Measurements from ENCODE around the gene ZNF740.
A peak's percentile ranks its signal among the peaks of the same experiment; 100 is the strongest.
"Not testable (repeated sequence)": the region's sequence is repeated elsewhere in the genome, so short reads cannot be mapped to it uniquely, and the experiment has no call there.

The ZNF740 gene, protein sequence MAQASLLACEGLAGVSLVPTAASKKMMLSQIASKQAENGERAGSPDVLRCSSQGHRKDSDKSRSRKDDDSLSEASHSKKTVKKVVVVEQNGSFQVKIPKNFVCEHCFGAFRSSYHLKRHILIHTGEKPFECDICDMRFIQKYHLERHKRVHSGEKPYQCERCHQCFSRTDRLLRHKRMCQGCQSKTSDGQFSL

DNA sequence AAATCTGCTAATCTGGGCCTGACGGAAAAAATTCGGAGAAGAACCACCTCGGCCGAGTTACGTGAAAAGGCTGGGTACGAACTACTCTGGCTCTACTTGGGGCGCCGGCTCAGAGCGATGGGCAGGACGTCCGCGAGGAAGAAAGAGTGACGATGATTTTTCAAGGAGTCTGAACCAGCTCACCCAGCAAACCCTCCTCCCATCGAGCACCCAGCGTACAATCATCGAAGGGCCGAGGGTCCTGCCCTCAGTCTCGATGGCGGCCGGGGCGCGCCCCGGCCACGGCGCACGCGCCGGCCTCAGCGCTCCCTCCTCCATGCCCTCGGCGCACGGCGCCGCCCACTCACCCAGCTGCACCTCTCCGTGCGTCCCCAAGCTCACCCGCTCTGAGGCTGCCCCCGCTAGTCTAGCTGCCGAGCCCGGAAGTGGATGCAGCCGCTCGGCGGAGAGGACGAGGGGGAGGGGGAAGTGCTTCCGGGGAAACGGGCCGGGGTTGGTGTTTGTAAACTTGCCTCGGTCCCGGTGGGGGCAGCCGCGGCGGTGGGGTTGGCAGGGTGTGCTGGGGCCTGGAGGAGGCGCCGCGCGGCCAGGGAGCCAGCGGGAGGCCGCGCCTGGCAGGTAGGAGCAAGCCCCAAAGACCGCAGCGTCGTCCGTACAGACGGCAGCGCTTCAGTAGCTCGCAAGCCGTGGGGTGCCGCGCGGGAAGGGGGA, at the start of gene ZNF740, which contains the start of gene CSAD:
Gene ZNF740 (plus strand): TSS at position 503 of the 711 bp plus-strand sequence. CDS start 1,262 bp downstream, outside the sequence.
Gene CSAD (minus strand): TSS at position 706 of the 711 bp plus-strand sequence. CDS start 7,455 bp downstream, outside the sequence.
- peak; percentile 99 for DNase-seq

DNA sequence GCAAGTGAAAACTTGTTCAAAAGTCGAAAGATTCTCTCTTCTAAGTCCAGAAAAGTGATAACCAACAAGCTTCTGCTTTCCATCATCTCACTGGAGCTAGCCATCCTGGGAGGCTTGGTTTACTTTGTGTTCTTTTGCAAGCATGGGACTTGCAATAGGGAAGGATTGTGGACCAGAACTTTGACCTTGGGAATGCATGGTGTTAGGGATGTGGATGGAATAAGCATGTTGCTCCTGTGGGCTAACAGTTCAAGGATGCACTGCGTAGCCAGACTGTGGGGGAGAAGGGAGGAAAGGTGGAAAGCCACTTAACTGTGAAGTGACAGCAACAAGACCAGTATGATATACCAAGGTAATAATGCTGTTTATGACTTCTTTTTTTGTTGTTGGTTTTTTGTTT, 48.7 kb upstream of the ZNF740 start:
- no peak for DNase-seq

DNA sequence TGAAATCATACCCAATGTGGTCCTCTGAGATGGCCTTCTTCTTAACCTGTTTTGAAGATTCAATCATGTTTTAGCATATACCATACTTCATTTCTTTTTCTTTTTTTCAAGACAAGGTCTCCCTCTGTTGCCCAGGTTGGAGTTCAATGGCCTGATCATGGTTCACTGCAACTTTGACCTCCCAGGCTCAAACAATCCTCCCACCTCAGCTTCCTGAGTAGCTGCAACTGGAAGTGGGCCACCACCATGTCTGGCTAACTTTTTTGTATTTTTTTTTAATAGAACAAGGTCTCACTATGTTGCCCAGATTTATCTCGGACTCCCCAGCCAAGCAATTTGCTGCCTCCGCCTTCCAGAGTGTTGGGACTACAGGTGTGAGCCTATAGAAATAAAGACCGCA, 46.8 kb upstream of the ZNF740 start:
- no peak for DNase-seq

DNA sequence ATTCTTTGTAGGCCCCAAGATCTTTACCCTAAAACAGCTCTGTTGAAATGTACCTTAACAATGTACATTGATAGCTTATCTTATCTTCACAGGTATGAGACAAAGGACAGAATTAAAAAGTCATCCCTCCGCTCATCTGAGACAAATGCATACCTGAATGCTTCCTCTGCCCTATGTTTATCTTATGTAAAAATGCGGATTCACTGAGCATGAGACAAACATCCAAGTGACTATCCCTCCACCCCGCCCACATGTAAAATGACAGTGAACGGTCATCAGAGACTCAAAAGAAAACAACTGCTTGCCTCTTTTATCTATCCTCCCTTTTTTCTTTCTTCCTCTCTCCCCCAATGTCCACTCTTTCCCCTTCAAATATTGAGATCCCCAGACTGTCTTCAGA, 37.2 kb upstream of the ZNF740 start:
- no peak for DNase-seq

DNA sequence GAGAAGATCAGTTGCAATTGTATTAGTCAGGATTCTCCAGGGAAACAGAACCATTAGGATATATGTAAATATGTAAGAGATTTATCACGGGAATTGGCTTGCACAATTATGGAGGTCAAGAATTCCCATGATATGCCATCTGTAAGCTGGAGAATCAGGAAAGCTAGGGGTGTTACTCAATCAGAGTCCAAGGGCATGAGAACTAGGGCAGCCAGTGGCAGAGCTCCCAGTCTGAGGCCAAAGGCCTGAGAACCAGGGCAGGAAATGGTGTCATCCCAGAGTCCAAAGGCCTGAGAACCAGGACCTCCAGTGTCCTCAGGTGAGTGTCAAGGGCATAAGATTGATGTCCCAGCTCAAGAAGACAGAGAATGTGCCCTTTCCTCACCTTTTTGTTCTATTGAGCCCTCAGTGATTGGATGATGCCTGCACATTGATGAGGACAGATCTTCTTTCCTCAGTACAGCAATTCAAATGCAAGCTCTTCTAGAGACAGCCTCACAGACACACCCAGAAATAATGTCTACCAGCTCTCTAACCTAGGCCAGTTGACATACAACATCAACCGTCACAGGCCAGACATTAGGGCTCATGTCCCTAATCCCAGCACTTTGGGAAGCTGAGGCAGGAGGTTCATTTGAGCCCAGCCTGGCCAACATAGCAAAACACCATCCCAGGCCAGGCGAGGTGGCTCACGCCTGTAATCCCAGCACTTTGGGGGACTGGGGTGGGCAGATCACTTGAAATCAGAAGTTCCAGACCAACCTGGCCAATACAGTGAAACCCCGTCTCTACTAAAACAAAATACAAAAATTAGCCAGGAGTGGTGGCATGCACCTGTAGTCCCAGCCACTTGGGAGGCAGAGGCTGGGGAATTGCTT, 34.9 kb upstream of the ZNF740 start:
- no peak for DNase-seq

DNA sequence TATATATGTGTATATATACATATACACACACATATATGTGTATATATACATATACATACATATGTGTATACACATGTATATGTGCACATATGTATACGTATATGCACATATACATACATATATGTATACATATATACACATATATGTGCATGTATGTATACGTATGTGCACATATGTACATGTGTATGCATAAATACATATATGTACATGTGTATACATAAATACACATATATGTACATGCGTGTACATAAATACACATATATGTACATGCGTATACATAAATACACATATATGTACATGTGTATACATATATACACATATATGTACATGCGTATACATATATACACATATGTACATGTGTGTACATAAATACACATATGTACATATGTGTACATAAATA, 33.3 kb upstream of the ZNF740 start:
- DNase-seq, result no peak

DNA sequence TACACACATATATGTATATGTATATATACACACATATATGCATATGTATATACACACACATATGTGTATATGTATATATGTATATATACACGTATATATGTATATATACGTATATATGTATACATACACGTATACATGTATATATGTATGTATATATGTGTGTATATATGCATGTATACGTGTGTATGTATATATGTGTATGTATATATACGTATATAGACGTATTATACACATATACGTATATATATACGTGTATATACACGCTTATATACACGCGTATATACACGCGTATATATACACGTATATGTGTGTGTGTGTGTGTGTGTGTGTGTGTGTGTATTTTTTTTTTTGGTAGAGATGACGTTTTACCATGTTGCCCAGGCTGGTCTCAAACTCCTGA, 32.9 kb upstream of the ZNF740 start:
- no peak for DNase-seq

DNA sequence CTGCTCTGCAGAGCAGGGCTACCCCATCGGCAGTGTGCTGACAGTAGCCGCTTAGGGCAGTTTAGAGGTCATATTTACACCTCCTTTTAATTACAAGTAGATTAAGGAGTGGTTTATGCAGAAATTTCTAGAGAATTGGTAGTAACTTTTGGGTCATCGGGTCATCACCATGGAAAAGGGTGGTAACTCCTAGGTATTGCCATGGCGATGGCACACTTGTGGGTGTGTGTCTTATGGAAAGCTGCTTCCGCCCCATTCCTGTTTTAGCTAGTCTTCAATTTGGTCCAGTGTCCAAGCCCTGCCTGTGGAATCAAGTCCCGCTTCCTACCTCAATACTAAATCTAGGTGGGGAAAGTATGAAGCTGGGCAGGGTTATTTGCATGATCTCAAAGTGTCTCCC, 29.5 kb upstream of the ZNF740 start:
- no peak for DNase-seq

DNA sequence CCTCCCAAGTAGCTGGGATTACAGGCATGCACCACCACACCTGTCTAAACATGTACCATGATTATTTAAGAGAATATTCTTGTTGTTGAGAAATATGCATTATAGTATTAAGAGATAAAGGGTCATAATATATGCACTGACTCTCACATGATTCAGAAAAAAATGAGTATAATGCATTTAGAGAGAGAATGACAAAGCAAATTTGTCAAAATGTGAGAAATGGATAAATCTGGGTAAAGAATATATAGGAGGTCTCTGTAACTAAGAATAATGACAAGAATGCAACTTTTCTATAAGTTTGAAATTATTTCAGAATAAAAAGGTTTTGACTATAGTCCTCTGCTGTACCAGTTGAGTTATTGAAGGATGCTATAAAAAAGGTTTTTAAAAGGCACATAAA, 28.1 kb upstream of the ZNF740 start:
- DNase-seq, result no peak

DNA sequence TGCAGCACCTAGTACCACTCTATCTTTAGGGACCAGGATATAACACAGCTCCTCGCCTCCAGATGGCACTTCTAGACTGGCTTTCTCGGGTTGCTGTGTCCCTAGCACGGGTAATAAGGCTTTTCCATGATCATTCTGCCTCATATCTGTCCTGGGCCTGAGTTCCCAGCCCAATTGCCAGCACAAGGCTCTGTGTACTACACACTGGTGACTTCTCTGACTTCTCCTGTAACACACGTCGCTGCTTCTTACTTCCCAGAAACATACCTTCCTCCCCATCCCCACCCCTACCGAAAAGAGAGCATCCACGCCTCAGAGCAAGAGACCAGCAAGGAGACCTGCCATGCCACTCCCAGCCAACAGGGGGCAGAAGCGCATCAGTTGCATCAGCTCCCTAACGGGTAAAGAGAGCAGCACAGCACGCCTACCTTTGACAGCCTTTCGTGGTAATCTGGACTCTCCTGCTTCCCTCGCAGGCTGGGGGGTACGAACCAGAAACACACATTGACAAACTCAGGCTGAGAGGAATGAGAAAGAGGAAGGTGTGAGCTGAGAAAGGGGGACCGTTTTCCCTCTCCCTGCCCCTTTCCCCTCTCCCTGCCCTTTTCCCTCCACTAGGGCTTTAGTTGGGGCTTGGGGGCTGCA, 21.2 kb upstream of the ZNF740 start:
- peak; percentile 90 for DNase-seq

DNA sequence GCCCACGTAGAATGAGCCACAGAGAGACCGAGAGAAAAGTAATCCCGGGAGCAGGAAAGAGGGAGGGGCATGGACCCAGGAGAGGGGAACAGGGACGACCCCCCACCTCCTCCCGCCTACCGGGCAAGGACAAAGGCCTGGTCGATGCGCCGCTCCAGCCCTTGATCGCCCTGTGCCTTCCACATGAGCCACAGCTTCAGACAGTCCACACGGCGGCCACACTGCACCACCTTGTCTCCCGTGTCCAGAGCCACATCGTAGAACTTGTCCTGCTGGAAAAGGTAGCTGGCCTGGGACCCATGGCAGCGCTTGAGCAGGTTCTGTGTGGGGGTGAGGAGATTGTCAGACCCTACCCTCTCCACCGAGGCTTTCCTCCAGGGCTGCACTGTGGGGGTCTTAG, 20.5 kb upstream of the ZNF740 start:
- no peak for DNase-seq

DNA sequence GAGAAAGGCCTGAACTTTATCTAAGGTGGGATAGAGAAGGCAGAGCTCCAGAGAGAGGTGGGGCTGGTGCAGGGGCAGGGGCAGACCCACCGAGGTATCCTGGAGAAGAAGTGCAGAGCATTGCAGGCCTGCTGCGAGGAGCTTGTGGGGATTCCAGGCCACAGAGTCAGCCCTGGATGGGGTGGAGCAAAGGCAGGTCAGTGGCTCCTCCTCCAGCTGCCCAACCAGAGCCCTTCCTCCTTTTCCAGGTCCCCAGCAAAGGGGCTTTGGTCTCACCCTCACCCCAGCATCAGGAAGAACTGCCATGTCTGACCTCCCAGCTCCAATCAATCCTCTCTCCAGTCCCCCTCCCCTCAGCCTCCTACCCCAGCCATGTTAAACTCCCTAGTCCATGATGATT, 19.8 kb upstream of the ZNF740 start:
- no peak for DNase-seq

DNA sequence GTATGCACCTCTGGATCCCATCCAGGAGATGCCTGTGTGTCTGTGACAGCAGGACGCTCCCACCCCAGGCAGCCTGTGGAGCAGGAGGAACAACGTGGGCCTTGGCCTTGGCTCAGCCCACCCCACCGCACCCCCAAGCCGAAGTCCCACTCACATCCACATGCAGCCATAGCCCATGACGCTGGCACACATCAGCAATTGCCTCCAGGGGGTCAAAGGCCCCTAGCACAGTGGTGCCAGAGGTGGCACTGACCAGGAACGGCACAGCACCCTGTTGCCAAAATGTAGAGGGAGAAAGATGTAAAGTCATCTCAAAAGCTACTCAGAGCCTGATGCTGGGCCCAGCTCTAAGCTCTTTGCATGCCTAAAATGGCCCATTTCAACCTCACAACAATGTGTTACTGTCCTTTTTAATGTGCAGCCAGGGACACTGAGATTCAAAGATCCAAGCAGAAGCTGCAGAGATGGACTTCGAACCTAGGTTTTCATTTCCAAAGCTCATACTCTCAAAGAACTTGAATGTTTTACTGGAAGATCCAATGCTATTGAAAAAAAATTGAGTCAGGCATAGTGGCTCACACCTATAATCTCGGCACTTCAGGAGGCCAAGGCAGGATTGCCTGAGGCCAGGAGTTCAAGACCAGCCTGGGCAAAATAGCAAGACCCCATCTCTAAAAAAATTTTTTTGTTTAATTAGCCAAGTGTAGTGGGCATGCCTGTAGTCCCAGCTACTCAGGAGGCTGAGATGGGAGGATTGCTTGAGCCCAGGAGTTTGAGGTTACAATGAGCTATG, 19.2 kb upstream of the ZNF740 start:
- no peak for DNase-seq

DNA sequence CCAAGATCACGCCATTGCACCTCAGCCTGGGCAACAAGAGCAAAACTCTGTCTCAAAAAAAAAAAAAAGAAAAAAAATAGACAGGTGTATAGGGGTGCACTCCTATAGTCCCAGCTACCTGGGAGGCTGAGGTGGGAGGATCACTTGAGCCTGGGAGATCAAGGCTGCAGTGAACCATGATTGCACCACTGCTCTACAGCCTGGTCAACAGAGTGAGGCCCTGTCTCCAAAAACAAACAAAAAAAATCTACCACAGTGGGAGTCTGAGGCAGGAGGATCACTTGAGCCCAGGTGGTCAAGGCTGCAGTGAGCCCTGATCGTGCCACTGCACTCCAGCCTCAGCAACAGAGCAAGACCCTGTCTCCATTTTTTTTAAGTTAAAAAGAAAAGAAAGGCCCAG, 17.5 kb upstream of the ZNF740 start:
- not testable (repeated sequence) for DNase-seq

DNA sequence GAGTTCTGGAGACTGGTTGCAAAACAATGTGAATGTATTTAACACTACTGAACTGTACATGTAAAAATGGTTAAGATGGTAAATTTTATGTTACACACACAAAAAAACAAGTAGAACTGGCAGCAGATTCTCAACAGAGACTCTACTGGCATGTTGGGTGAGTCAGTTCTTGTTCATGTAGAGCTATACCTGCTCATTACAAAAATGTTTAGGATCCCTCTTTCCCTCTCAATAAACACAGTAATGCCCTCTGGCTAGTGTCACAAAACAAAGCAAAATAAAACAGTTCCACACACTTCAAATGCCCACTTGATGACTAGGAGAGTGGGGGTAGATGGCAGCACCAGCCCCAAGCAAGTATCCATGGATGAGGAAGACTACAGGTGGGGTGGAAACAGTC, 13.7 kb upstream of the ZNF740 start:
- no peak for DNase-seq

DNA sequence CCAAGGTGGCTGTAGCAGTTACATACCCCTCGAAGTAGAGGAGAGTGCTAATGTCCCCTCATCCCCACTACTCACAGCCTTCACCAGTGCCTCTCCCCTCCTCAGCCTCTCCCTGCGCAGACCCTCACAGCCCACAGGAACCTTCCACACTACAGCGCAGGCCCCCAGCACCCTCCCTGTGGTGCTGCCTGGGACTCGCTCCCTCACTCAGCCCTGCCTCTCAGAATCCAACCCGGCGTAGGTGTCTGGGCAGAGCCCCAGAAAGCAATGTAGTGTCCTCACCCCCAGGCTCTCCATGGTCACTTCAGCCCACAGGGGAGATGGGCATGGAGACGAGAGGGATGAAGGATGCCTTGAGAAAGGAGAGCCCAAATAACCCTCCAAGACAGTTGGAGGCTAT, 10.9 kb upstream of the ZNF740 start:
- no peak for DNase-seq

DNA sequence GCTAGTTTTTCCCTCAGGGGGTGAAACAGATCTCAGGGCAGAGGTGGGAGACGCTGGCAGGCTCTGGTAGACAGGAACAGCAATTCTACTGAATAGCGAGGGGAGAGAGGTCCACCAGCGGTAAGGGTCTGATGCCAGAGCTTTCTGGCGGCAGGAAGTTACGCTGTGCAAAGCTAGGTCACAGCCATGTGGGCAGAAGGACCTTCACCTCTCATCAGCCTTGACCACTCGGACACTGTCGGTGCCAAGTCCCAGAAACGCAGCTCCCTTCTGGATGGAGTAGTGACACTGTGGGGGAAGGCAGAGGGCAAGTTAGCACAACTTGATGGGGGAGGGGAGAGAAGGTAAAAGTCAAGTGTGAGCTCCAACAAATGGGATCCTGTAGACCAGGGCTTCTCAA, 10.3 kb upstream of the ZNF740 start:
- DNase-seq, result no peak

DNA sequence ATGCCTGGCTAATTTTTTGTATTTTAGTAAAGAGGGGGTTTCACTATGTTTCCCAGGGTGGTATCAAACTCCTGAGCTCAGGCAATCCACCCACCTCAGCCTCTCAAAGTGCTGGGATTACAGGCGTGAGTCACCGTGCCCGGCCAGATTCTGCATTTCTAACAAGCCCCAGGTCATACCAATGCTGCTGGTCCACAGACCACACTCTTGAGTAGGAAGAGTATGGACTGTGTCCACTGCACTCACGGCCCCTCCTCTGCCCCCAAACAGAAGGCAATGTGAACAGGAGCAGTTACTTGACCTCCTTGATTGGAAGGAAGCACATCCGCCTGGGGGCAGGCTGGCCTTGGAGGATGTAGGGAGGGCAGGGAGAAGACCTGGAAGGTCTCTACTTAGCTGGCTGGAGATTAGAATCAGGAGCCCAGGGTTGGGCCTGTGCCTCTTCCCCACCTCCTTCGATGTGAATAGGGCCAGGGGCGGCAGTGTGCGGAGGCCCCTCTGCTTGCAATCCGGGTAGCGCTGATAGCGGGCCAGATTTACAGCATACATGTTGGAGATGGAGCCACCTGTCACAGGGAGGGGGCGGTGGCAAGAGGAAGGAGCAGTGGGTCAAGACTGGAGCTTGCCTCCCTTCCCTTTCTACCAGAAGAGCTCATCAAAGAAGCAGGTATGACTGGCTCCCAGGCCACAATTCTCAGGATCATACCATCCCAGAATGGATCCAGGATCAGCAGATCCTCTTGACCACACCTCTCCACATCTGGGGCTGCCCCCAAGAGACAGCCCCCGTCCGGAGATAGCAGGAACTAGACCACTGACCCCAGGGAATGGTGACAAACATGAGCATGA, 9.4 kb upstream of the ZNF740 start:
- DNase-seq, result no peak

DNA sequence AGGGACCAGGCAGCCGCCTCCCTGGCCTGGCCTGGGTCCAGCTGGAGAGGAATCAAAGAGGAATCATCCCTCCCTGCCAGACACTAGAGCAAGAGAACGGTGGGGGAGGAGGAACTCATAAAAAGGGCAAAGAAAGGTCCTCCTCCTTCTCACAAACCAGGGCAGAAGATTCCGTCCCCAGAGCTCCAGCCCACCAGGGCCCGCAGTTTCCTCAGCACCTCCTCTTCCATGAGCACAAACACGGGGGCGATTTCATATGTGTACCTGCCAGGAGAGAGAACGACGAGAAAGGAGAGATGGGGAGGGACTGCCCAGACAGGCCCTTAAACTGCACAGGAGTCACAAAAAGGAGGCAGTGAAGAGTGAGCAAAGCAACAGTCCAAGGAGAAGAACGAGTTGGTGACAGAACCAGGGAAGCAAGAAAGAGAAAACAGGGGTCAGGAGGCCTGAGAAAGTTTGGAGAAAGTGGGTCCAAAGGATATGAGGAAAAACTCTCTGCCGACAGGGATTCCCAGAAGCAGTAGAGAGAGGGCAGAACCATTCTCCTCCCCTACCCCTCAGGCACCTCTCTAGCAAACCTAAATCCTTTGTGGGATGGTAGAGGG, 8.7 kb upstream of the ZNF740 start:
- no peak for DNase-seq

DNA sequence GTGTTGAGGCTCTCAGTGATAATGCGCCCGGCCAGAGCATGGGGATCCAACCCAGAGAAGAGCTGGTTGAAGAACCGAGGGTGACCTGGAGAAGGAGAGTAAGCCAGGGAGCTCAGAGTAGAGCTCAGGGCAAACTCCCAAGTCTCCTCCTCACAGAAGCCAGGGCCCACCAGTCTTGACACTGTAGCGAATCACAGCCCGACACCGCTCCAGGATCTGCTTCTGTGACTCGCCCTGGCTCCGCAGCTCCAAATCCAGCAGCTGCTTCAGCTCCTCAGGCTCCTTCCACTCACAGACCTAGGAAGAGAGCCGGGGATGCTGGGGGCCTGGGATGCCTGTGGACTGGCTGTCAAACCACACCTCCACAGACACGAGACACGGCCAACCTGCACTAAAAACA, 8.2 kb upstream of the ZNF740 start:
- DNase-seq, result no peak
